ENCODE data around the gene LDB3. TPM values are rescaled to one million over a fixed set of nuclear protein-coding genes. Genes with fewer than 3 reads are reported as not detected.
A peak's percentile ranks its signal among the peaks of the same experiment; 100 is the strongest.

LDB3 gene, protein sequence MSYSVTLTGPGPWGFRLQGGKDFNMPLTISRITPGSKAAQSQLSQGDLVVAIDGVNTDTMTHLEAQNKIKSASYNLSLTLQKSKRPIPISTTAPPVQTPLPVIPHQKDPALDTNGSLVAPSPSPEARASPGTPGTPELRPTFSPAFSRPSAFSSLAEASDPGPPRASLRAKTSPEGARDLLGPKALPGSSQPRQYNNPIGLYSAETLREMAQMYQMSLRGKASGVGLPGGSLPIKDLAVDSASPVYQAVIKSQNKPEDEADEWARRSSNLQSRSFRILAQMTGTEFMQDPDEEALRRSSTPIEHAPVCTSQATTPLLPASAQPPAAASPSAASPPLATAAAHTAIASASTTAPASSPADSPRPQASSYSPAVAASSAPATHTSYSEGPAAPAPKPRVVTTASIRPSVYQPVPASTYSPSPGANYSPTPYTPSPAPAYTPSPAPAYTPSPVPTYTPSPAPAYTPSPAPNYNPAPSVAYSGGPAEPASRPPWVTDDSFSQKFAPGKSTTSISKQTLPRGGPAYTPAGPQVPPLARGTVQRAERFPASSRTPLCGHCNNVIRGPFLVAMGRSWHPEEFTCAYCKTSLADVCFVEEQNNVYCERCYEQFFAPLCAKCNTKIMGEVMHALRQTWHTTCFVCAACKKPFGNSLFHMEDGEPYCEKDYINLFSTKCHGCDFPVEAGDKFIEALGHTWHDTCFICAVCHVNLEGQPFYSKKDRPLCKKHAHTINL
- total RNA-seq (1,000 to 10,000 TPM; 1,248 to 1,738 (median 1,513) TPM), polyA plus RNA-seq (1,000 to 10,000 TPM in 1 of 2 donors, 100 to 1,000 TPM in 1; 162 to 1,622 TPM)
- long read RNA-seq, donor 1, full-length matches to known transcripts = 5 of 1,155 reads
- long read RNA-seq, donor 1, partial matches to known transcripts = 695 of 1,155 reads
- long read RNA-seq, donor 1, other reads (novel, unspliced or antisense) = 455 of 1,155 reads
- long read RNA-seq, donor 2, transcript LDB3-208 (7 exons, 1,664 nt) = major isoform, 9 of 1,711 reads
- long read RNA-seq, donor 2, partial matches to known transcripts = 1,063 of 1,711 reads
- long read RNA-seq, donor 2, other reads (novel, unspliced or antisense) = 637 of 1,711 reads
- long read RNA-seq, donor 3, transcript LDB3-208 (7 exons, 1,664 nt) = major isoform, 45 of 1,618 reads
- long read RNA-seq, donor 3, partial matches to known transcripts = 342 of 1,618 reads
- long read RNA-seq, donor 3, other reads (novel, unspliced or antisense) = 1,230 of 1,618 reads

DNA sequence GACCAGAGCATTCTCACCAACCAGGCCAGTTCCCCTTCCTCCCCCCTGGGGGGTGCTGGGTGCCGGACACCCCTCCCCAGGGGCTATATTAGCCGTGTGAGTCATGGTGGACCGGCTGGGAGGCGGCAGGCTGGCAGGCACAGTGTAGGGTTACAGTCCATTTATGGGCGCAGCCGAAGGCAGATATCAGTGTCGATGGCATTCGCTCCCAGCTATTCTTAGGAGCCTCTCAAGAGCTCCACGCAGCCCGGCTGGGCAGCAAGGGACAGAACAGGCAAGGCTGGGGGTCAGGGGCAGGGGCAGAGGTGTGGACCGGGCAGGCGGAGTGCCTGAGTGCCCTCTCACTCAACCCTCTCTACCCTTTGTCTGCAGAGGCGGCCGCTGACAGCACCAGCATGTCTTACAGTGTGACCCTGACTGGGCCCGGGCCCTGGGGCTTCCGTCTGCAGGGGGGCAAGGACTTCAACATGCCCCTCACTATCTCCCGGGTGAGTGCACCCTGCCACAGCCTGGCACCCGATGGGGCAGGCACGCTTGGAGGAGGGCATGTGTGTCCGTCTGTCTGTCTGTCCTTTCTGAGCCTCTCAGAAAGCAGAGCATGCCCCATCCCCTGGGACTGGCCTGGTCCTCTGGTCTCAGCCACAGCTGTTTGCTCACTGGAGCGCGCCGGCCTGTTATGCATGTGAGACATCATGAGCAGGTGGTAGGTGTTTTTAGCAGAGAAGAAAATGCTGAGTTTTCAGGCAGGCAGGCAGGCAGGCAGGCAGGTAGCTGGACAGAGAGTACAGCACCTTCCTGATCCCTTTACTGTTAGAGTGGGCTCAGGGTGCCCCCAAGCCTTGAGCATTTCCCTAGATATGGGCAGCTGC is at the start of gene LDB3:
Gene LDB3 (plus strand): TSS at position 215 of the 869 bp plus-strand sequence. CDS start 181 bp downstream, at position 396.
- Histone ChIP-seq H3K4me1 (peaks cover 3 to 66% (median 31%) of the 10 kb centered on the region in 9 donors), H3K36me3 (peaks cover 0 to 15% (median 0%) of the 10 kb centered on the region in 9 donors), H3K4me3 (peak within 1 kb of the TSS; percentile 36 to 72 (median 64)), H3K27me3 (no peaks in the 10 kb centered on the region), H3K9me3 (no peaks in the 10 kb centered on the region), H3K27ac (peak within 1 kb of the TSS; percentile 83 to 100 (median 96))
- WGBS, 2 donors = 39 to 43% methylated on average over 23 of the region's 23 CpGs
- DNase-seq (peak; percentile 76 to 84), ATAC-seq (peak; percentile 22 to 54 (median 44))
- TF ChIP-seq, protein P1, sequence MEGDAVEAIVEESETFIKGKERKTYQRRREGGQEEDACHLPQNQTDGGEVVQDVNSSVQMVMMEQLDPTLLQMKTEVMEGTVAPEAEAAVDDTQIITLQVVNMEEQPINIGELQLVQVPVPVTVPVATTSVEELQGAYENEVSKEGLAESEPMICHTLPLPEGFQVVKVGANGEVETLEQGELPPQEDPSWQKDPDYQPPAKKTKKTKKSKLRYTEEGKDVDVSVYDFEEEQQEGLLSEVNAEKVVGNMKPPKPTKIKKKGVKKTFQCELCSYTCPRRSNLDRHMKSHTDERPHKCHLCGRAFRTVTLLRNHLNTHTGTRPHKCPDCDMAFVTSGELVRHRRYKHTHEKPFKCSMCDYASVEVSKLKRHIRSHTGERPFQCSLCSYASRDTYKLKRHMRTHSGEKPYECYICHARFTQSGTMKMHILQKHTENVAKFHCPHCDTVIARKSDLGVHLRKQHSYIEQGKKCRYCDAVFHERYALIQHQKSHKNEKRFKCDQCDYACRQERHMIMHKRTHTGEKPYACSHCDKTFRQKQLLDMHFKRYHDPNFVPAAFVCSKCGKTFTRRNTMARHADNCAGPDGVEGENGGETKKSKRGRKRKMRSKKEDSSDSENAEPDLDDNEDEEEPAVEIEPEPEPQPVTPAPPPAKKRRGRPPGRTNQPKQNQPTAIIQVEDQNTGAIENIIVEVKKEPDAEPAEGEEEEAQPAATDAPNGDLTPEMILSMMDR (IDR thresholded peaks at IDR 0.05) = no peak
- intact Hi-C loops (cut with DNase I) = no loop called here

DNA sequence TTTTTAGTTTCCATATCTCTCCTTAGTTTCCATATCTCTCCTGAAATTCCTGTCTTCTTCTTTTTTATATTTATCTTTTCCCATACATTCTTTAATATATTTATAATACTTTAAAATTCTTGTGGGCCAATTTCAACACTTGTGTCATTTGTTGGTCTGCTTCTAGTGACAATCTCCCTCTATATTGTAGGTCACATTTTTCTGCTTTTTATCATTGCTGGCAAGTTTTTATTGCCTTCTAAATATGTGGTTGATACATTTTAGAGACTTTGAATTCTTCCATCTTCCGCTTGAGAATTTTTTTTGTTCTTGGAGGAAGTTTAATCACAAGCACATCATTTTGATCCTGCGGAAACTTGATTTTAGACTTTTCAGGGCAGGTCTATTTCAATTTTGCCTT is 40.0 kb upstream of the LDB3 start:
- no peak for DNase-seq
- Histone ChIP-seq H3K4me1 (peaks cover 0 to 31% (median 6%) of the 10 kb centered on the region in 9 donors), H3K4me3 (no peak overlapping the region), H3K27ac (no peak overlapping the region), H3K27me3 (peaks cover 0 to 42% (median 20%) of the 10 kb centered on the region in 7 donors), H3K36me3 (no peaks in the 10 kb centered on the region), H3K9me3 (no peaks in the 10 kb centered on the region)
- no peak for ATAC-seq
- TF ChIP-seq, protein P1 (IDR thresholded peaks at IDR 0.05) = no peak
- intact Hi-C loops (cut with DNase I) = no loop called here
- 87% methylated on average over 2 of the region's 2 CpGs for WGBS, 2 donors

DNA sequence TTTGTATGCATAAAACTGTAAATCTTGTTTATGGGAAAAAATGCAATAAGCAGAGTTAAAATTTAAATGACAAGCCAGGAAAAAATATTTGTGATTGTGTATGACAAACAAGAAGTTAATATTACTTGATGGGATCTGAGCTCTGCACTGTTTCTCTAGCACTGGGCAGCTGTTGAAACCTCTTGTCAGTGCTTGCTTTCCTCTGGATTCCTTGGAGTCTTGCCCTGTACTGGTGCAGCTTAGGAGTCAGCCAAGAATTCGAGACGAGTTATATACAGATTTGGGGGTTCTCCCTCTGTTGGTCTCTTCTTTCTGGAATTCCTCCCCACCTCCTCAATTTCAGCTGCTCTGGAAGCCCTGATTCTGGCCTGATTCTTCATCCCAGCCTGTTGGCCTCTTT is 38.2 kb upstream of the LDB3 start:
- H3K4me3 ChIP-seq = no peak overlapping the region
- H3K4me1 ChIP-seq = peaks cover 0 to 31% (median 6%) of the 10 kb centered on the region in 9 donors
- WGBS, 2 donors = 7 to 8% methylated on average over 2 of the region's 2 CpGs
- H3K9me3 ChIP-seq = no peaks in the 10 kb centered on the region
- TF ChIP-seq, protein P1 (IDR thresholded peaks at IDR 0.05) = no peak
- peak overlapping the region in 5 of 10 donors; percentile 33 to 54 (median 49) for H3K27ac ChIP-seq
- intact Hi-C loops (cut with DNase I) = loop anchor here in 1 of 10 donors (2.0 kb wide), 1 partner anchor 35 kb away; no protein-coding TSS in a partner anchor
- ATAC-seq = peak; percentile 70 to 91 (median 88)
- peaks cover 0 to 57% (median 22%) of the 10 kb centered on the region in 7 donors for H3K27me3 ChIP-seq
- peak in 1 of 2 donors; percentile 75 for DNase-seq
- H3K36me3 ChIP-seq = no peaks in the 10 kb centered on the region

All from heart right ventricle (tissue), 16 donors.